ENCODE results near the gene PRPF31. TPM values are rescaled to one million over a fixed set of nuclear protein-coding genes. Genes with fewer than 3 reads are reported as not detected.

The PRPF31 gene, protein sequence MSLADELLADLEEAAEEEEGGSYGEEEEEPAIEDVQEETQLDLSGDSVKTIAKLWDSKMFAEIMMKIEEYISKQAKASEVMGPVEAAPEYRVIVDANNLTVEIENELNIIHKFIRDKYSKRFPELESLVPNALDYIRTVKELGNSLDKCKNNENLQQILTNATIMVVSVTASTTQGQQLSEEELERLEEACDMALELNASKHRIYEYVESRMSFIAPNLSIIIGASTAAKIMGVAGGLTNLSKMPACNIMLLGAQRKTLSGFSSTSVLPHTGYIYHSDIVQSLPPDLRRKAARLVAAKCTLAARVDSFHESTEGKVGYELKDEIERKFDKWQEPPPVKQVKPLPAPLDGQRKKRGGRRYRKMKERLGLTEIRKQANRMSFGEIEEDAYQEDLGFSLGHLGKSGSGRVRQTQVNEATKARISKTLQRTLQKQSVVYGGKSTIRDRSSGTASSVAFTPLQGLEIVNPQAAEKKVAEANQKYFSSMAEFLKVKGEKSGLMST
- total RNA-seq (2022; extraction: Qiagen RNA extraction), result 107 to 118 TPM (median 115 TPM) in 5 replicates

DNA sequence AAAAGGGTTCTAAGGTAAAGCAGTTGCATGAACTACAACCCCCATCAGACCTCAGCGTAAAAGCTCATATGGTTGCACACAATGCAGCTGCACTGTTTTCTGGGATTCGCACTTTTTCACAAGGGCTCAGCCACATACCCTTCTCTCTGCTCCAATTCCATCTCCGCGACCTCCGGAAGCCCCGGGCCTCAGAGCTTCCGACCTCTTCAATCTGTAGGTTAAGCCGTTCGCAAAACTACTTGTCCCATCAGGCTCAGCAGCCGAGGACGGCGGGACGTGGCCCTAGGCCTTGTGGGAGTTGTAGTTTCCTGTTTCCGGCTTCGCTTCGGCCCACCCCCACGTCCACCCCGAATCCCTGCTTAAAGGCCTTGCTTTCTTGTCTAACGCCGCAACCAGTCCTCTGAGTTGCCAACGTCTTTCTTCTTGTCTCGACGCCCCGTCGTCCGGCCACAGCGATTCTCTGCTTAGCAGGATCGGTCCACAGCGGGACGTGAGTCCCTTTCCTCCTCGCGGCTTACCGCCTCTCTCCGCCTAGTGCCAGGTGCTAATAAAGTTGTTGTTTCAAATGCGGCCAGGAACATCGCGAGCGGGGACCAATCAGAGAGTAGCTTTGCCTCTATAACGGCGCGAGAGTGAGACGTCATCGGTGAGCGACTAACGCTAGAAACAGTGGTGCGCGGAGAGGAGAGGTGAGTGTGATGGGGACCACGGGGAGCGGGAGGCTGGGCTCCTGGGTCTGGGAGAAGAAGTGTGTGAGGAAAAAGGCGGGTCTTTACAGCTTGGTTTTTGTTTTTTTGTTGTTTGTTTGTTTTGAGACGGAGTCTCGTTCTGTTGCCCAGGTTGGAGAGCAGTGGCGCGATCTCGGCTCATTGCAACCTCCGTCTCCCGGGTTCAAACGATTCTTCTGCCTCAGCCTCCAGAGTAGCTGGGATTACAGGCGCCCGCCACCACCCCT lies at the start of gene PRPF31, which contains the start of gene TFPT:
TSS of gene PRPF31 (plus strand) at position 646 of the 955 bp plus-strand sequence. CDS start 2,525 bp downstream, outside the sequence.
TSS of gene TFPT (minus strand) at position 549 of the 955 bp plus-strand sequence. CDS start at position 161, 388 bp downstream.

DNA sequence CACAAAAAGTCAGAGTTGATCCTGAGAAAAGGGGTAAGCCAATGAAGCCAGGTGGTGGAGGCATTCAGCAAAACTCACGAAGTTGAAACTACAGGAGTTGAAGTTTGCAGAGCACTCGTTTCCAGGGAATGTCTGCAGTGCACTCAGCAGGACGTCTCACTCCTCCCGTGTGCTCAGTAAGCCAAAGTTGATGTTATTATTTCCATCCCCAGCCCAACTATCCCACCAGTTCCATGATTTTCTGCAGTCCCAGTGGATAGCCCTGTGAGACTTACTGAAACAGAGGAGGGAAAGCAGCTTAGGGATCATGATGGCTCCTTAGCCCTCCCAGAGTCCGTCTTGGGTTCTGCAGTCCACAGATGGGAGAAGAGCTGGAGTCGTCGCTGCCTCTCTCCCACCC lies 34.5 kb upstream of the PRPF31 start, which contains the start of gene TARM1:
TSS of gene TARM1 (minus strand) at position 334 of the 400 bp plus-strand sequence. CDS start at position 309, 25 bp downstream.

DNA sequence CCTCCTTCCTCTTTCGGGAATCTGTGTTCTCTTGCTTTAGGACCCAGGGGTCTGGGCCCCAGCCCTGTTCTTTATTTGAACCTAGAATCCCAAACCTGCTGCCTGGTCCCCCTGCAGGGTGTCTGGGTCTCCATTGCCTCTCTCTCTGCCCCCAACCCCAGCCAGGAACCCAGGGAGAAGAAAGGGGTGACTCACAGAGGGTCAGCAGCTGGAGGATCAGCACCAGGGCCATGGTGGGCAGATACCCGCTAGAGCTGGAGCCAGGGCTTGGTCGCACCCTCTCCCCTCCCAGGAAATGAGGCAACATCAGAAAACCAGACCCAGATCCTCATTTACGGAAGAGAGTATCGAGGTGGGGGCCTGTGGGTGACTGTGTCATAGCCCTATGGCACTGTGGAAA lies 15.0 kb upstream of the PRPF31 start, which contains the start of gene OSCAR:
TSS of gene OSCAR (minus strand) at position 243 of the 400 bp plus-strand sequence. CDS start at position 232, 11 bp downstream.

DNA sequence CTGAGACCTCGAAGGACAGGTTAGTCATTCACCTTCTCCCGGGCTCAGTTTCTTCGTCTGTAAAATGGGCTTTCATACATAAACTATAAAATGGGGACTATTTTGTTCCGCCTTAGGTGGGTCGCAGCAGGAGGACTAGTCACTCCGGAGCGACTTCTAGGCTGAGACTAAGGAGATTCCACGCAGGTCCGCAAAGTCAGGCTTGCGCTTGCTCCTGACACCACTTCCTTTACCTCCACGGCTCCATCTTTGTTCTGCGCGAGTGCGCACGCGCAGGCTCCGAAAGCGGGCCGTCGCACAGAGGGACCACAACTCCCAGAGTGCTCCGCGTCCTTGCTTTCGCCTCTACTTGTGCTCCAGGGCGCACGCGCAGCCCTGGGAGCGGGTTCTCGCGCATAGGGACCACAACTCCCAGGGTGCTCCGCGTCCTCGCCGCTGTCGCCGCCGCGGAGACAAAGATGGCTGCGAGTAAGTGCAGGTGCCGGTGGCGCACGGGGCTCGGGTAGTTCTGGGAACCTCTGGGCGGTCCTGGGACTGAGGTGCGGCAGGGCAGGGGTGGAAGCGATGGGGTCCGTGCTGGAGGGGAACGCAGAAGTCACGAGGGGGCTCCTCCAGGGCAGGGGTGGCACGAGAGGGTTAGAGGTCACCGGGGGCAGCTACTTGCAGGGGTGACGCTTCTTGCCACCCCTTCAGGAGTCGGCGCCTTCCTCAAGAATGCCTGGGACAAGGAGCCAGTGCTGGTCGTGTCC lies 13.0 kb upstream of the PRPF31 start, which contains the start of gene NDUFA3:
TSS of gene NDUFA3 (plus strand) at position 435 of the 749 bp plus-strand sequence. CDS start at position 459, 24 bp downstream.

DNA sequence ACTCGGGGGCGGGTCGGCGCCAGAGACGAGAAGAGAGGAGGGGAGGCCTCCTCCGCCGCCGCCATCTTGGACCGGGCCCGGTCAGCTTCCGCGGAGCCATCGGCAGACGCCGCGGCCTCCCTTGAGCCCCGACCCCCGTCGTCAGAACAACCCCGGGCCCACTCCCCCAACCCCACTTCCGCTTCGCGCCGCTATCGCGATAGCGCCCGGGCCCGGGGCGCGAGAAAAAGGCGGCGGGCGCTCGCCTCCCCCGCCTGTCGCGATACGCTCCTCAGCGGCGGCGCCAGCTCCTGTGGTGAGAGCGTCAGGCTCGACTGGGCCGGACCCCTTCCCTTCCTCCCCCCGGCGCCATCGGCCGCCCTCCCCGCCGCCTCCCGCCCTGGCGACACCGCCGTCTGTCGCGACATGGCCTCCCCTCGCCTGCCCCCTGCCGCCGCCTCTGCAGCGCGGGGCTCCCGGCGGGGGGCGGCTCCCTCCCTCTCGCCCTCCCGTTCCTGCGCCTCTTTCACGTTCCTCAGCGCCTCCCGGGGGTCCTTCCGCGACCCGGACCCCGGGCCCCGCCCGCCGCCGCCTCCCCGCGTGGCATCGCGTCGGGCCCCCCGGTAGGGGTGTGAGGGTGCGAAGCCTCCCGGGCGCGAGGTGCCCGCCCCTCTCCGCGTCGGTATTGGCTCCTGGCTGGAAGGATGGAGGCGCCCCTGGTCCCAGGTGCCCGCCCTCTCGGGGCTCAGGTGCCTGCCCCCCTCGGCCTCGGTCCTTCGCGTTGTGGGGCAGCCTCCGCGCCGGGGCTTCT lies 22.3 kb downstream of the PRPF31 start, which contains the start of gene CNOT3:
TSS of gene CNOT3 (plus strand) at position 64 of the 790 bp plus-strand sequence. CDS start 5,217 bp downstream, outside the sequence.

DNA sequence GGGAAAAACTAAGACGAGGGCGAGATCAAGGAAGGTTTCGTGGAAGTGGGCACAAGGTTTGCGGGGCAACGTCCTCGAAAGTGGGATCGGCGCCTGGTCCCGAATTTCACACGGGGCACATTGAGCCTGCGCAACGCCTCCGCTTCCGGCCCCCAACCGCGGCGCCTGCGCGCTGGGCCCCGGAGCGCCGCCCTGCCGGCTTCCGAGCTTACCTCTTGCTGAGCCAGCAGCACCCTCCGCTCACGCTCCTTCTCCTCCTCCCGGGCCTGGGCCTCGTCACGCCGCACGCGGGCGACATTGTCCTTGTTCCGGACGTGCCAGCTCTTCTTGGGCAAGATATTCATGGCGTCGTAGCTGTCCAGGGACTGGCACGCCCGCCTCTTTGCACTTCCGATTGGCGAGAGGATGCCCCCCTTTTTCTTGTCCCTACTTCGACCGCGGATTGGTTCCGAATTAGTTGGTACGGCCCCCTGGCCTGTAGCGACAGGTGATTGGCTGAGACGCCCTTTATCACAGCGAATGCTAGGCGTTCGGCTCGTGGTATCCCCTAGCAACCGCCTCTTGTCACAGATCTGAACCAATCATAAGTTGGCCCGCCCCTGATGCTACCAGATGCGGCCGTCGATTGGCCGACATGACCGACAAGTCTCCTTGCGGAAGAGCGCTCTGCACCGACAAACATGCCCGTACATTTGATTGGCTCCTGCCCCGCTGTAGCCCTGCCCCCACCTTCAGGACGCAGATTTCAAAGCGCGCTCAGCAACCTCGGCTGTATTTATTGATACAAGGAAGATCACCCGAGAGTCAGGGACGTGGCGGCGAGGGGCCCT lies 44.0 kb downstream of the PRPF31 start, which contains the start of gene LENG1:
TSS of gene LENG1 (minus strand) at position 370 of the 830 bp plus-strand sequence. CDS start at position 344, 26 bp downstream.

DNA sequence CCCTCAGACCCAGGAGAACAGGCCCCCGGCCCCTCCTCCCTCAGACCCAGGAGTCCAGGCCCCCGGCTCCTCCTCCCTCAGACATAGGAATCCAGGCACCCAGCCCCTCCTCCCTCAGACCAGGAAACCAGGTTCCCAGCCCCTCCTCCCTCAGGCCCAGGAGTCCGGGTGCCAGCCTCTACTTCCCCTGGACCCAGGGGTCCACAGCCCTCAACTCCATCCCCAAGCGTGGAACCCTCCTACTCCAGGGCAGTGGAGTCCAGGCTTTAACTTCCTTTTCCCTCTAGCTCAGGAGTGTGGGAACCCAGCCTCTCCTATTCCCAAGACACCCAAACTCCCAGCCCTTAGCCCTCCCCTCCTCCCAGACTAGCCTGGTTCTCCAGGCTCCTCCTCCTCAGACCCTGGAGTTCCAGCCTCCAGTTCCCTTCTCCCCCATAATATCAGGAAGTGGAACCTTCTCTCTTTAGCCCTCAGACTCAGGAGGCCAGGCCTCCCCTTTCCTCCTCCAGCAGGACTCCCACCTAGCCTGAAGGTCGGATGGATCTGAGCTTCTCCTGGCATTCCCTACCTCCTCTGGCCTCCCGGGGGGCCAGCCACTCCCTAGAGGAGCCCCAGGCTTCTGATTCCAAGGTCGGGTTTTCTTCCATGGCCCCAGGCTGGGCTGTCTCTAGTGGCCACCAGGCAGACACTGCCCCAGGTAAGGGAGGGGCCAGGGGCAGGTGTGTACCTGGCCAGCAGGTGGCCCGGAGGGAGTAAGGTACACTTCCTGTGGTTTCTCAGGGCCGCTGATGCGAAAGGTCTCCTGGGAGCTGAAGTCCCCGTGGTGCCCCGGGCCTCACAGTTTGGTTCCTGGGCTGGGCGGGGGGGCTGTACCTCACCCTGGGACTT lies 57.2 kb downstream of the PRPF31 start, which contains the start of gene TMC4:
TSS of gene TMC4 (minus strand) at position 690 of the 888 bp plus-strand sequence. CDS start at position 647, 43 bp downstream.

Other genes with a start within 250 kb of the PRPF31 start
- gene MYADM, start 247.9 kb upstream of the PRPF31 start, total RNA-seq (2022; extraction: Qiagen RNA extraction), result 219 to 339 TPM (median 280 TPM) in 5 replicates
- gene PRKCG, start 233.6 kb upstream of the PRPF31 start, total RNA-seq (2022; extraction: Qiagen RNA extraction), result 3.8 to 7.2 TPM (median 6.5 TPM) in 5 replicates
- 5.5 to 9.3 TPM (median 8.6 TPM) in 5 replicates for gene CACNG7, start 206.5 kb upstream of the PRPF31 start, total RNA-seq (2022; extraction: Qiagen RNA extraction)
- 0.73 to 1.2 TPM (median 0.93 TPM) in 5 replicates for gene CACNG8, start 152.8 kb upstream of the PRPF31 start, total RNA-seq (2022; extraction: Qiagen RNA extraction)
- 9.3 to 13.4 TPM (median 12.4 TPM) in 5 replicates for gene CACNG6, start 124.1 kb upstream of the PRPF31 start, total RNA-seq (2022; extraction: Qiagen RNA extraction)
- 0.52 to 0.83 TPM (median 0.57 TPM) in 4 of 5 replicates, not detected in the other for gene VSTM1, start 51.9 kb upstream of the PRPF31 start, total RNA-seq (2022; extraction: Qiagen RNA extraction)
- not detected in 5 replicates for gene TARM1, start 34.4 kb upstream of the PRPF31 start, total RNA-seq (2022; extraction: Qiagen RNA extraction)
- gene OSCAR, start 15.0 kb upstream of the PRPF31 start, total RNA-seq (2022; extraction: Qiagen RNA extraction), result 0.22 to 0.33 TPM (median 0.30 TPM) in 5 replicates
- 208 to 255 TPM (median 222 TPM) in 5 replicates for gene NDUFA3, start 12.9 kb upstream of the PRPF31 start, total RNA-seq (2022; extraction: Qiagen RNA extraction)
- 19.7 to 25.6 TPM (median 21.8 TPM) in 5 replicates for gene TFPT, start 97 bp upstream of the PRPF31 start, total RNA-seq (2022; extraction: Qiagen RNA extraction)
- 52.7 to 66.3 TPM (median 62.4 TPM) in 5 replicates for gene CNOT3, start 22.0 kb downstream of the PRPF31 start, total RNA-seq (2022; extraction: Qiagen RNA extraction)
- 6.6 to 8.4 TPM (median 7.9 TPM) in 5 replicates for gene LENG1, start 44.0 kb downstream of the PRPF31 start, total RNA-seq (2022; extraction: Qiagen RNA extraction)
- 0.76 to 1.1 TPM (median 0.80 TPM) in 5 replicates for gene TMC4, start 57.4 kb downstream of the PRPF31 start, total RNA-seq (2022; extraction: Qiagen RNA extraction)
- gene MBOAT7, start 73.8 kb downstream of the PRPF31 start, total RNA-seq (2022; extraction: Qiagen RNA extraction), result 111 to 158 TPM (median 145 TPM) in 5 replicates
- gene TSEN34, start 75.6 kb downstream of the PRPF31 start, total RNA-seq (2022; extraction: Qiagen RNA extraction), result 76.6 to 127 TPM (median 124 TPM) in 5 replicates
- 2,104 to 2,641 TPM (median 2,212 TPM) in 5 replicates for gene RPS9, start 85.1 kb downstream of the PRPF31 start, total RNA-seq (2022; extraction: Qiagen RNA extraction)
- 0.11 to 0.20 TPM (median 0.15 TPM) in 5 replicates for gene LILRB3, start 107.3 kb downstream of the PRPF31 start, total RNA-seq (2022; extraction: Qiagen RNA extraction)
- 0.08 to 0.09 TPM in 2 of 5 replicates, not detected in the others for gene LILRA6, start 127.0 kb downstream of the PRPF31 start, total RNA-seq (2022; extraction: Qiagen RNA extraction)
- not detected in 5 replicates for gene LILRB5, start 141.5 kb downstream of the PRPF31 start, total RNA-seq (2022; extraction: Qiagen RNA extraction)
- 0.05 to 0.26 TPM (median 0.11 TPM) in 5 replicates for gene LILRB2, start 165.4 kb downstream of the PRPF31 start, total RNA-seq (2022; extraction: Qiagen RNA extraction)
- gene LILRA5, start 197.4 kb downstream of the PRPF31 start, total RNA-seq (2022; extraction: Qiagen RNA extraction), result not detected in 5 replicates
- not detected in 5 replicates for gene LILRA4, start 223.4 kb downstream of the PRPF31 start, total RNA-seq (2022; extraction: Qiagen RNA extraction)
- not detected in 5 replicates for gene LAIR1, start 249.2 kb downstream of the PRPF31 start, total RNA-seq (2022; extraction: Qiagen RNA extraction)

Measured in A549 treated with Mapracorat at 1 μM for 4 hours (cell line).